ENCODE measurements around the gene IFT122. TPM values are rescaled to one million over a fixed set of nuclear protein-coding genes. Genes with fewer than 3 reads are reported as not detected.

The IFT122 gene
- polyA plus RNA-seq, 1 experiment: 27.8 TPM

DNA sequence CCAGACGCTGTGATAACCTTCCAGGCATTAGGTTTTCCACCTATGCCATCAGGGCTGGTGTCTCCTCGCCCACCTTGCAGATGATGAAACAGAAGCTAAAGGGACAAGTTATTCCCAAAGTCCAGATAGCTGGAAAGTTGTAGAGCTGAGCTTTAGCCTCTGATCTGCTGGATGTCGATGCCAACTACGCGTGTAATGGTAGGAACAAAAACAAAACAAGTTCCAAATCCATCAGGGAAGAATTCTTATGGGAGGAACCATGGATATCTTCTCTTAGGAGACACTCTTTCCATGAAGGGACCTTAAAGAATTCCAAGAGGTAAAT, 60.3 kb downstream of the IFT122 start:
- no peak for TF ChIP-seq CTCF (IDR thresholded peaks at IDR 0.05; ENCODE audit: insufficient read depth, low read depth, low read length)
- Histone ChIP-seq H3K27me3 (ENCODE audit: control insufficient read depth, insufficient read depth, low read length) (no peaks in the 10 kb centered on the region), H3K36me3 (ENCODE audit: control insufficient read depth, insufficient read depth, low read length) (peaks cover 2% of the 10 kb centered on the region; the same call in 1 of the 2 replicates), H3K4me3 (ENCODE audit: low read depth, low read length) (no peak overlapping the region)
- ChIA-PET CTCF (interaction anchor here (0.6 to 1.0 kb wide), 3 partner anchors 9 to 11 kb away, joined by 3 to 4 read pairs (median 4); no protein-coding TSS in a partner anchor), POLR2A (no interaction called here)
- DNase-seq (ENCODE audit: low read depth): no peak

DNA sequence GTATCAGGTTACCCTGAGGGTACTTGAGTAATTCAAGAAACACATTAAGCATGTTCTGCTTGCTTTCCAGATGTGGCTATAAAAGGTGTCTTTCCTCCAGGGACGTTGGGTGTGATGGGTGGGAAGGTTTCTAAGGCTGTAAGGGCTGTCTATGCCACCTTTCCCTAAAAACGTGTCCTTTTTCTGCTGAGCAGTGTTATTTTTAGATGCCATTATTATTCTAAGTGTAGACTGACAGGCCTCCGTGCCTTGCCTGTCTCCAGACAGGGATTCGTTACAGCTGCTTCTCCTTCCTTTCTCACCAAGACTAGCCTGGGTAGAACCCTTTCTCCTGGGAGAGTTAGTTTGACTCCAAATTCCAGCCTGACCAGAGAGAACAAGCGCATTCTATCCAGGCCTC, 61.6 kb downstream of the IFT122 start:
- ChIA-PET POLR2A (no interaction called here), CTCF (interaction anchor here (0.6 kb wide), 1 partner anchor 136 kb away, joined by 3 read pairs; no protein-coding TSS in a partner anchor)
- no peak for TF ChIP-seq CTCF (IDR thresholded peaks at IDR 0.05; ENCODE audit: insufficient read depth, low read depth, low read length)
- Histone ChIP-seq H3K36me3 (ENCODE audit: control insufficient read depth, insufficient read depth, low read length) (peaks cover 2% of the 10 kb centered on the region; the same call in 1 of the 2 replicates), H3K27me3 (ENCODE audit: control insufficient read depth, insufficient read depth, low read length) (no peaks in the 10 kb centered on the region), H3K4me3 (ENCODE audit: low read depth, low read length) (no peak overlapping the region)
- no peak for DNase-seq (ENCODE audit: low read depth)

DNA sequence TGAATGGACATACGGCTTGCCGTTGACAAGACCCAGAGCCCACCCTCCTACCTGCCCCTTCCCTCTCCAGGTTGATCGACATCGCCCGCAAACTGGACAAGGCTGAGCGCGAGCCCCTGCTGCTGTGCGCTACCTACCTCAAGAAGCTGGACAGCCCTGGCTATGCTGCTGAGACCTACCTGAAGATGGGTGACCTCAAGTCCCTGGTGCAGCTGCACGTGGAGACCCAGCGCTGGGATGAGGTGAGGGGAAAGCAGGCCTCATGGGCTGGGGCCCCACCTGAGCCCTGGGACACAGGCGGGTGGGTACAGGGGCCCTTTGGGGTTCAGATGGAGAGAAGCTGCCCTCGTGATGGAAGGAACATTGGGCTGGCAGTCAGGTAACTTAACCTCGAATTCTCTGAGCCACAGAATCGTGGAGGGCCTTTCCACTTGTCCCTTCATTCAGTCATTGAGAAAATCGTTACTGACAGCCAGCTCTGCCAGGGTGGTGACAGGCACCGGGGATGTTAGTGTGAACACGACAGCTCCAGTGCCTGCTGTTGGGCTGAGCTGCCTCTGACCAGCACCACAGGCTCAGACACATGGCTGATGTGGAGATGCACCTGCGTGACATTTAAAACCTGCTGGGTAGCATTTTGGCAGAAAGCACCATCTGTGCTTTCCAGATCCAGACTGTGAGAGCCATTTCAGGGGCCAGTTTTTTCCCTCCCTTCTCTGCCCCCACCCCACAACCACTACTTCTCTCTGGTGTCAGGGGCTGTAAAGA, 62.8 kb downstream of the IFT122 start:
- TF ChIP-seq CTCF (IDR thresholded peaks at IDR 0.05; ENCODE audit: insufficient read depth, low read depth, low read length): no peak
- peaks cover 2% of the 10 kb centered on the region; the same call in 1 of the 2 replicates for H3K36me3 ChIP-seq (ENCODE audit: control insufficient read depth, insufficient read depth, low read length)
- DNase-seq (ENCODE audit: low read depth): no peak
- CTCF ChIA-PET: interaction anchor here (0.9 to 1.0 kb wide), 2 partner anchors 10 to 156 kb away, joined by 3 to 5 read pairs; no protein-coding TSS in a partner anchor
- H3K27me3 ChIP-seq (ENCODE audit: control insufficient read depth, insufficient read depth, low read length): no peaks in the 10 kb centered on the region
- H3K4me3 ChIP-seq (ENCODE audit: low read depth, low read length): no peak overlapping the region
- POLR2A ChIA-PET: no interaction called here

DNA sequence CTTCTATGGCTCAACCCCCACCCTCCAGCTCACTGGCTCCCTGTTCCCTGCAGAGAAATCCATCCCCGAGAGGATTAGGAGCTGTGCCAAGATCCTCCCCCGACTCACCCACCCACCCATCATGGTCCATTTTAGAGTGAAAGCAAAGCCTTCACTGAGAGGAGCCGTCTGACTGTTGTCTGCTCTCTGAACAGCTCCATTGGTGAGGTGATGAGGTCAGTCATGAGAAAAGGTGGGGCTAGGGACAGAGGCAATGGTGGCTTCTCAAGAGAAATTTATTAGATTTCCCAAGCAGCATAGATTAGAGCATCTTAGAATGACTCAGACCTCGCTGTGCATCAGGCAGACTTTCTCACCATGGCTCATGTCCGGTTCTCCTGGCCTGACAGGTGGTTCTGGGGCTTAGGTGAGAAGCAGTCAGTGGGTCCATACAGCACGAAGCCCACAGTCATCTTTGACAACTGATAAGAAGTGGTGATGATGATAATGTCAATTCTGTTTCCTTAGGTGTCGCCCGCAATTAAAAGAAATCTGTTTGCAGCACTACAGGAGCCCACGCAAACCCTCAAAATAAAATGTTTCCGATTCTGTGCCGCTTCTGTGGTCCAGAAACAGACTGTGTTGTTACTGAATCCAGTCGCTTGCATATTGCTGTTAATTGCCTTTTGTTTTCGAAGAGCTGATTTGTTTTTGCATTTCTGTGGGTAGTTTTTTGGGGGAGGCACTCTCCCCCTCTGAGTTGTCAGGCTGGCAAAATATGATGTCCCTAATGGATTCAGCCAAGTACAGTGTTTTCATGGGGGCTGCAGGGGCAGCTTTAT, 63.7 kb downstream of the IFT122 start:
- ChIA-PET CTCF (no interaction called here), POLR2A (no interaction called here)
- H3K27me3 ChIP-seq (ENCODE audit: control insufficient read depth, insufficient read depth, low read length): no peaks in the 10 kb centered on the region
- H3K36me3 ChIP-seq (ENCODE audit: control insufficient read depth, insufficient read depth, low read length): peaks cover 2% of the 10 kb centered on the region; the same call in 1 of the 2 replicates
- DNase-seq (ENCODE audit: low read depth): no peak
- no peak overlapping the region for H3K4me3 ChIP-seq (ENCODE audit: low read depth, low read length)
- TF ChIP-seq CTCF (IDR thresholded peaks at IDR 0.05; ENCODE audit: insufficient read depth, low read depth, low read length): no peak

- Histone ChIP-seq H3K27me3 (ENCODE audit: control insufficient read depth, insufficient read depth, low read length) (no peaks in the 10 kb centered on the region), H3K36me3 (ENCODE audit: control insufficient read depth, insufficient read depth, low read length) (peaks cover 2% of the 10 kb centered on the region; the same call in 1 of the 2 replicates), H3K4me3 (ENCODE audit: low read depth, low read length) (no peak overlapping the region)
- TF ChIP-seq CTCF (IDR thresholded peaks at IDR 0.05; ENCODE audit: insufficient read depth, low read depth, low read length): no peak
- DNase-seq (ENCODE audit: low read depth): no peak
- POLR2A ChIA-PET: no interaction called here
- CTCF ChIA-PET: no interaction called here
Measured at GRCh38 chr3:129504471-129505100, 64.6 kb downstream of the IFT122 start.
